Activated CD4-positive, CD25-positive, alpha-beta regulatory T cell treated with anti-CD3 and anti-CD28 coated beads, Interleukin-2, amount 50 U/mL, for 24 hours (primary cell): ENCODE data around the gene TST.

Experiments
- ATAC-seq, 2 donors: fragments of 150-1000 bp; cut with Tn5 transposase; one replicate each; pipeline ENCODE4 v1.10.0; 2021; ENCODE audit warnings: mild to moderate bottlenecking in 1 of 2, moderate library complexity in 1 of 2

Gene TST

GRCh38 chr22:36979016-36979910 is 40.0 kb downstream of the TST start:
- no peak for ATAC-seq

- ATAC-seq, result peak; percentile 81 to 87
Observed at GRCh38 chr22:36977947-36978660, 41.1 kb downstream of the TST start.

- peak; percentile 91 to 92 for ATAC-seq
Observed at GRCh38 chr22:36977401-36977861, 41.8 kb downstream of the TST start.

- no peak for ATAC-seq
Observed at GRCh38 chr22:36976606-36977005, 42.6 kb downstream of the TST start.

- ATAC-seq, result no peak
Observed at GRCh38 chr22:36971341-36972125, 47.7 kb downstream of the TST start.

GRCh38 chr22:36968249-36968964 is 50.8 kb downstream of the TST start:
- no peak for ATAC-seq

- ATAC-seq, result no peak
Observed at GRCh38 chr22:36966851-36967540, 52.3 kb downstream of the TST start.

GRCh38 chr22:36965696-36966095 is 53.6 kb downstream of the TST start:
- ATAC-seq, result no peak

GRCh38 chr22:36964106-36964505 is 55.1 kb downstream of the TST start:
- ATAC-seq, result no peak

- ATAC-seq, result no peak
Observed at GRCh38 chr22:36963302-36963701, 55.9 kb downstream of the TST start.

- no peak for ATAC-seq
Observed at GRCh38 chr22:36961626-36962025, 57.6 kb downstream of the TST start.
